GM19043 (cell line): ENCODE results near the gene TMEM212.
"Not testable (repeated sequence)": the region's sequence is repeated elsewhere in the genome, so short reads cannot be mapped to it uniquely, and the experiment has no call there.

Experiments used
- ATAC-seq: cut with Tn5 transposase; IDR thresholded peaks from one replicate; pipeline ENCODE4 v1.9.1; 2021; ENCODE audit warnings: low read depth; ENCODE audit not compliant: unreplicated experiment

Gene TMEM212

GRCh38 chr3:171883257-171883892, 40.2 kb downstream of the TMEM212 start:
- ATAC-seq = no peak

GRCh38 chr3:171883893-171884279, 40.7 kb downstream of the TMEM212 start:
- no peak for ATAC-seq

- no peak for ATAC-seq
Observed at GRCh38 chr3:171888466-171888865, 45.3 kb downstream of the TMEM212 start.

GRCh38 chr3:171890398-171890797, 47.2 kb downstream of the TMEM212 start:
- no peak for ATAC-seq

GRCh38 chr3:171892457-171892856, 49.3 kb downstream of the TMEM212 start:
- ATAC-seq = no peak

- ATAC-seq = no peak
Observed at GRCh38 chr3:171895291-171895690, 52.1 kb downstream of the TMEM212 start.

GRCh38 chr3:171895900-171896299, 52.8 kb downstream of the TMEM212 start:
- no peak for ATAC-seq

- ATAC-seq = no peak
Observed at GRCh38 chr3:171896316-171896715, 53.2 kb downstream of the TMEM212 start.

- no peak for ATAC-seq
Observed at GRCh38 chr3:171898192-171898591, 55.0 kb downstream of the TMEM212 start.

- ATAC-seq = no peak
Observed at GRCh38 chr3:171900446-171900845, 57.3 kb downstream of the TMEM212 start.

- ATAC-seq = no peak
Observed at GRCh38 chr3:171901615-171902312, 58.6 kb downstream of the TMEM212 start.

- no peak for ATAC-seq
Observed at GRCh38 chr3:171904829-171905228, 61.7 kb downstream of the TMEM212 start.

- ATAC-seq = not testable (repeated sequence)
Observed at GRCh38 chr3:171906503-171906902, 63.4 kb downstream of the TMEM212 start.

- no peak for ATAC-seq
Observed at GRCh38 chr3:171906951-171907676, 64.0 kb downstream of the TMEM212 start.

- no peak for ATAC-seq
Observed at GRCh38 chr3:171907761-171908160, 64.6 kb downstream of the TMEM212 start.

GRCh38 chr3:171908731-171909130, 65.6 kb downstream of the TMEM212 start:
- no peak for ATAC-seq
